ENCODE results near the gene ZACN. TPM values are rescaled to one million over a fixed set of nuclear protein-coding genes. Genes with fewer than 3 reads are reported as not detected.

ZACN gene
- total RNA-seq, 1 experiment from 2014 or later, result 0.09 TPM

DNA sequence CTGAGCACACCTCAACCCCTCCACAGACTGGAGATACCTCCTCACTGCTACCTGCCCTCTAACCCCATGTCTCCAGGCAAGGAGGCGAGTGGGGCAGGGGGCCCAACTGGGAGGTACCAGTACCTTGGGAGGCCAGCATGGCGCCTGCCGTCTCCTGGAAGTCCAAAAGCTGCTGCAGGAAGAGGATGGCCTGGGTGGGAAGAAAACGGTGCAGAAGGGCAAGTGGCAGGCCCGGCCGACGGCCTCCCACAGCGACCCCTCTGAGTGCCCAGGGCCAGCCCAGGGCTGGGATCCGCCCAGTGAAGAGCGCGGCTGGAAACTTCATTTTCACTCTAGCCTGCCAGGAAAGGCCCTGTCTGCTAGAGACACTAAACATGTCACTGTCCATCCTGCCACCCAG, 8.5 kb downstream of the ZACN start:
- Histone ChIP-seq H3K27ac (ENCODE audit: insufficient read length, low read depth, low read length) (no peak overlapping the region), H3K9me3 (ENCODE audit: control insufficient read depth, low read depth, low read length) (no peaks in the 10 kb centered on the region), H2AFZ (ENCODE audit: low read length) (no peak overlapping the region), H2BK12ac (ENCODE audit: insufficient read length, low read depth, low read length) (no peak overlapping the region), H3K9ac (ENCODE audit: extremely low read depth, insufficient read length, low read length) (no peak overlapping the region), H4K20me1 (ENCODE audit: control insufficient read depth, insufficient read depth, insufficient read length) (no peaks in the 10 kb centered on the region), H3K79me2 (ENCODE audit: insufficient read depth, low read length) (no peaks in the 10 kb centered on the region), H3K27me3 (ENCODE audit: insufficient read depth, low read length) (no peaks in the 10 kb centered on the region), H3K23ac (ENCODE audit: insufficient read length, low read depth, low read length) (no peak overlapping the region), H2AK5ac (ENCODE audit: insufficient read length, low read length) (no peak overlapping the region), H2BK15ac (ENCODE audit: low read depth, low read length) (no peak overlapping the region), H3K79me1 (ENCODE audit: insufficient read depth, low read depth, low read length, poor library complexity, severe bottlenecking) (no peaks in the 10 kb centered on the region), H4K91ac (ENCODE audit: insufficient read length, low read depth, low read length) (no peak overlapping the region), H3K56ac (ENCODE audit: insufficient read length, low read depth, low read length) (no peak overlapping the region), H2BK120ac (ENCODE audit: low read depth, low read length, poor library complexity, severe bottlenecking) (no peak overlapping the region), H3K4ac (ENCODE audit: low read depth, low read length) (no peak overlapping the region), H4K5ac (ENCODE audit: insufficient read length, low read depth, low read length) (no peak overlapping the region), H2BK20ac (ENCODE audit: low read depth, low read length, poor library complexity, severe bottlenecking) (no peak overlapping the region), H3T11ph (ENCODE audit: low read length) (no peak overlapping the region), H3K4me2 (ENCODE audit: insufficient read depth, insufficient read length, low read length) (no peak overlapping the region), H3K14ac (ENCODE audit: insufficient read depth, low read length) (no peak overlapping the region), H3K18ac (ENCODE audit: insufficient read length, low read depth, low read length) (no peak overlapping the region), H2BK5ac (ENCODE audit: insufficient read length, low read length) (no peak overlapping the region), H4K8ac (replicated peaks; ENCODE audit: insufficient read length, low read depth, low read length) (no peak overlapping the region), H3K23me2 (ENCODE audit: insufficient read length, low read depth, low read length, poor library complexity, severe bottlenecking) (no peaks in the 10 kb centered on the region), H3K4me1 (ENCODE audit: insufficient read depth, low read length) (no peaks in the 10 kb centered on the region)
- H3K4me3 Mint-ChIP-seq, result no peak overlapping the region
- no peaks in the 10 kb centered on the region for H3K4me1 Mint-ChIP-seq
- no CpG with 5 or more reads among the region's 11 CpGs for WGBS (ENCODE audit: extremely low coverage, insufficient read length, low lambda C conversion rate)
- H3K9me3 Mint-ChIP-seq, result no peaks in the 10 kb centered on the region
- TF ChIP-seq, protein P1, sequence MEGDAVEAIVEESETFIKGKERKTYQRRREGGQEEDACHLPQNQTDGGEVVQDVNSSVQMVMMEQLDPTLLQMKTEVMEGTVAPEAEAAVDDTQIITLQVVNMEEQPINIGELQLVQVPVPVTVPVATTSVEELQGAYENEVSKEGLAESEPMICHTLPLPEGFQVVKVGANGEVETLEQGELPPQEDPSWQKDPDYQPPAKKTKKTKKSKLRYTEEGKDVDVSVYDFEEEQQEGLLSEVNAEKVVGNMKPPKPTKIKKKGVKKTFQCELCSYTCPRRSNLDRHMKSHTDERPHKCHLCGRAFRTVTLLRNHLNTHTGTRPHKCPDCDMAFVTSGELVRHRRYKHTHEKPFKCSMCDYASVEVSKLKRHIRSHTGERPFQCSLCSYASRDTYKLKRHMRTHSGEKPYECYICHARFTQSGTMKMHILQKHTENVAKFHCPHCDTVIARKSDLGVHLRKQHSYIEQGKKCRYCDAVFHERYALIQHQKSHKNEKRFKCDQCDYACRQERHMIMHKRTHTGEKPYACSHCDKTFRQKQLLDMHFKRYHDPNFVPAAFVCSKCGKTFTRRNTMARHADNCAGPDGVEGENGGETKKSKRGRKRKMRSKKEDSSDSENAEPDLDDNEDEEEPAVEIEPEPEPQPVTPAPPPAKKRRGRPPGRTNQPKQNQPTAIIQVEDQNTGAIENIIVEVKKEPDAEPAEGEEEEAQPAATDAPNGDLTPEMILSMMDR (conservative IDR thresholded peaks at IDR 0.05), result no peak
- H3K27me3 Mint-ChIP-seq (ENCODE audit: low read depth), result no peaks in the 10 kb centered on the region
- H3K36me3 Mint-ChIP-seq (ENCODE audit: insufficient read depth in 1 of 3, low read depth in 3 of 3), result peaks cover 18 to 82% (median 78%) of the 10 kb centered on the region in 3 experiments; a peak in 6 of 7 replicates
- no peak overlapping the region for H3K27ac Mint-ChIP-seq
- no peak for DNase-seq
